Loucy (cell line): ENCODE data around the gene NRG3.

Source experiments
- H2AFZ ChIP-seq: fragments of 200-600 bp; sonication (generic); 2 replicates; pipeline ENCODE4 v1.6.0; 2016; ENCODE audit warnings: antibody characterized with exemption, mild to moderate bottlenecking, low read length, moderate library complexity
- H3F3A ChIP-seq: fragments of 200-600 bp; 2 replicates; pipeline ENCODE4 v1.6.0; 2016; ENCODE audit warnings: antibody characterized with exemption, low read depth, mild to moderate bottlenecking
- H3K27me3 ChIP-seq: fragments of 200-600 bp; sonication (generic); 2 replicates; pipeline ENCODE4 v1.6.1; 2014; ENCODE audit warnings: low read length, mild to moderate bottlenecking; ENCODE audit not compliant: insufficient read depth, poor library complexity, severe bottlenecking
- H3K36me3 ChIP-seq: fragments of 200-600 bp; sonication (generic); 2 replicates; pipeline ENCODE4 v1.6.1; 2016; ENCODE audit warnings: low read length; ENCODE audit not compliant: insufficient read depth
- H3K4me1 ChIP-seq: fragments of 200-600 bp; sonication (generic); 2 replicates; pipeline ENCODE4 v1.5.1; 2014; ENCODE audit warnings: low read length, mild to moderate bottlenecking; ENCODE audit not compliant: insufficient read depth, poor library complexity, severe bottlenecking
- H3K4me2 ChIP-seq: fragments of 200-600 bp; sonication (generic); 2 replicates; pipeline ENCODE4 v1.6.0; 2014; ENCODE audit warnings: antibody characterized with exemption, low read length, low read depth, mild to moderate bottlenecking; ENCODE audit not compliant: poor library complexity, severe bottlenecking
- H3K4me3 ChIP-seq: fragments of 200-600 bp; sonication (generic); 2 replicates; pipeline ENCODE4 v1.5.1; 2014; ENCODE audit warnings: low read length, mild to moderate bottlenecking, mixed read lengths; ENCODE audit not compliant: poor library complexity, severe bottlenecking
- H3K79me2 ChIP-seq: fragments of 200-600 bp; sonication (generic); 2 replicates; pipeline ENCODE4 v1.6.1; 2014; ENCODE audit warnings: low read length; ENCODE audit not compliant: insufficient read depth
- H3K9ac ChIP-seq: fragments of 200-600 bp; sonication (generic); 2 replicates; pipeline ENCODE4 v1.6.0; 2014; ENCODE audit warnings: mild to moderate bottlenecking, low read depth, low read length, moderate library complexity; ENCODE audit not compliant: poor library complexity, severe bottlenecking
- H3K9me2 ChIP-seq: fragments of 200-600 bp; sonication (generic); replicated peaks from 2 replicates; pipeline ENCODE4 v1.6.1; 2016; ENCODE audit warnings: low read depth, low read length, mixed read lengths
- H3K9me3 ChIP-seq: fragments of 200-600 bp; sonication (generic); 2 replicates; pipeline ENCODE4 v1.6.1; 2014; ENCODE audit warnings: mild to moderate bottlenecking, antibody characterized with exemption, low read length, low read depth; ENCODE audit not compliant: insufficient read depth
- H4K20me1 ChIP-seq: fragments of 200-600 bp; sonication (generic); 2 replicates; pipeline ENCODE4 v1.6.0; 2014; ENCODE audit warnings: antibody characterized with exemption, low read length, mild to moderate bottlenecking; ENCODE audit not compliant: insufficient read depth, poor library complexity, severe bottlenecking
- CTCF ChIP-seq: fragments of 200-600 bp; sonication (generic); conservative IDR thresholded peaks from 2 replicates; pipeline ENCODE4 v1.5.1; 2014; ENCODE audit warnings: mild to moderate bottlenecking, antibody characterized with exemption, low read length
- EZH2phosphoT487 ChIP-seq: fragments of 200-600 bp; IDR thresholded peaks from 2 replicates; pipeline ENCODE4 v1.6.1; 2018; ENCODE audit warnings: antibody characterized with exemption, mild to moderate bottlenecking, moderate library complexity, borderline replicate concordance

NRG3 gene

DNA sequence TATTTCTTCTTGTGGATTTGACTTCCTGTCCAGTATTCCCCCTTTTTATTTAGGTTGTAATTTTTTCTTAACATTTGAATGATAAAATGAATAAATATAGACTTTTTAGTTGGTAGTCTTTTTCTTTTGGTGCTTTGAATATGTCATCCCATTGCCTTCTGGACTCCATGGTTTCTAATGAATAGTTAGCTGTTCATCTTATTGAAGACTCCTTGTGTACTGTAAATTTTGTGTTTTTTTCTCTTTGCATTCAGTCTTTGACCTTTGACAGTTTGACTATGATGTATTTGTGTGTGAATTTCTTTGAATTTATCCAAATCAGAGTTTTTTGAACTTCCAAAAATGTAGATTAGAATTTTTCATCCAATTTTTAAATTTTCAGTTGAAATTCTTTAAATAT lies 554.3 kb downstream of the NRG3 start:
- H3K79me2 ChIP-seq, result no peaks in the 10 kb centered on the region
- no peak overlapping the region for H3K4me2 ChIP-seq
- no peaks in the 10 kb centered on the region for H3F3A ChIP-seq
- no peaks in the 10 kb centered on the region for H3K36me3 ChIP-seq
- no peaks in the 10 kb centered on the region for H3K27me3 ChIP-seq
- H4K20me1 ChIP-seq, result no peaks in the 10 kb centered on the region
- no peaks in the 10 kb centered on the region for H3K9me2 ChIP-seq
- H3K9me3 ChIP-seq, result no peaks in the 10 kb centered on the region
- no peak overlapping the region for H3K9ac ChIP-seq
- H2AFZ ChIP-seq, result no peak overlapping the region
- H3K4me3 ChIP-seq, result no peak overlapping the region
- no peaks in the 10 kb centered on the region for H3K4me1 ChIP-seq
- TF ChIP-seq CTCF (no peak), EZH2phosphoT487 (no peak)

GRCh38 chr10:82438277-82438676 lies 563.3 kb downstream of the NRG3 start:
- no peaks in the 10 kb centered on the region for H3K9me3 ChIP-seq
- H3K79me2 ChIP-seq, result no peaks in the 10 kb centered on the region
- H3K4me1 ChIP-seq, result no peaks in the 10 kb centered on the region
- H4K20me1 ChIP-seq, result no peaks in the 10 kb centered on the region
- no peak overlapping the region for H3K9ac ChIP-seq
- H3F3A ChIP-seq, result no peaks in the 10 kb centered on the region
- H3K36me3 ChIP-seq, result no peaks in the 10 kb centered on the region
- H3K27me3 ChIP-seq, result no peaks in the 10 kb centered on the region
- H3K9me2 ChIP-seq, result no peaks in the 10 kb centered on the region
- H2AFZ ChIP-seq, result no peak overlapping the region
- H3K4me3 ChIP-seq, result no peak overlapping the region
- H3K4me2 ChIP-seq, result no peak overlapping the region
- no peak for TF ChIP-seq EZH2phosphoT487
- TF ChIP-seq CTCF, result no peak

- Histone ChIP-seq H3K4me3 (no peak overlapping the region), H3K9me2 (no peaks in the 10 kb centered on the region), H3K79me2 (no peaks in the 10 kb centered on the region), H4K20me1 (no peaks in the 10 kb centered on the region), H3K4me2 (no peak overlapping the region), H3K4me1 (no peaks in the 10 kb centered on the region), H3K9ac (no peak overlapping the region), H3K27me3 (no peaks in the 10 kb centered on the region), H3F3A (no peaks in the 10 kb centered on the region), H3K36me3 (no peaks in the 10 kb centered on the region), H3K9me3 (no peaks in the 10 kb centered on the region), H2AFZ (no peak overlapping the region)
- no peak for TF ChIP-seq CTCF
- no peak for TF ChIP-seq EZH2phosphoT487
Observed at GRCh38 chr10:82440775-82441174, 565.8 kb downstream of the NRG3 start.
